GM21515 (cell line): ENCODE data around the gene FRMD4A.

Source experiments
- ATAC-seq: cut with Tn5 transposase; IDR thresholded peaks from one replicate; pipeline ENCODE4 v1.9.1; 2021; ENCODE audit not compliant: unreplicated experiment

Gene FRMD4A

GRCh38 chr10:14191407-14191806 is 139.3 kb downstream of the FRMD4A start:
- no peak for ATAC-seq

- no peak for ATAC-seq
These were observed 140.0 kb downstream of the FRMD4A start for GRCh38 chr10:14190702-14191101.

GRCh38 chr10:14186245-14186644 is 144.5 kb downstream of the FRMD4A start:
- ATAC-seq = no peak

GRCh38 chr10:14185316-14186045 is 145.2 kb downstream of the FRMD4A start:
- ATAC-seq = peak; percentile 83

DNA sequence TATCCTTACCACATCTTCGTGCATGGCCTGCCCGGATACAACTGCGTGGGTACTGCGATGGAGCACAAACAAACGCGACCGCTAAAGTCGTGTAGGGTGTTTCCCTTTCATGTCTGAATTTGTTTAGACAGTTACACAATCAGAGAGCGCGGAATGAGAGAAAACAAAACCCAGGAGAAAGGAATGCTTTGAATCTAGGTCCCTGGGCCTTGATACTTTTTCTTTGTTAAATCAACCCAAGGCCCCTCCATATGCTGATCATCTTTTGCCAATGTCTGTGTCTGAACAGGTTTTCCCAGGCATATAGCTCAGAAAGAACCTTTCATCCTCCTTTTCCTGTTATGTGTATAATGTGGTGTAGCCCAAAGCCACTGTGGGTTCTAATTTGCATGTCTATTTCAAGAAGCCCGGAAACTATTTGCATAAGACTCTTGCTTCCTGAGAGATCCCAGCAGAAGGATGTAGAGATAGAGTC is 145.8 kb downstream of the FRMD4A start:
- ATAC-seq = peak; percentile 65

DNA sequence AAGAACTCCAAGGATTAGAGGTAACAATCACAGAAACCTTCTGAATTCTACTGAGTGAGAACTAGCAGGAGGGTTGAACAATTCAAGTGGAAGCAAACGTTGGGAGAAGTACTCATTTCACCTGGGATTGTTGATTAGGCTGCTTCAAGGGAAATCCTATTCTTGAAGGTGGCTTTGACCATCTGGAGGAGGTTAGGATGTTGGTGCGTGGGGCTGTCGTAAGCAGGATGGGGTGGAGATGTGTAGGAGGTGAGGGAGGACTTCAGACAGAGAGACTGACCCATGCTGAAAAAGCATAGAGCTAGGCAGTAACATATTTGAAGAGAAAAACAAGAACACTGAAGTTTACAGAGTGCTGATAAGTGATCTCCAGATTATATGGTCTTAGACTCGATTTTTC is 147.9 kb downstream of the FRMD4A start:
- no peak for ATAC-seq

DNA sequence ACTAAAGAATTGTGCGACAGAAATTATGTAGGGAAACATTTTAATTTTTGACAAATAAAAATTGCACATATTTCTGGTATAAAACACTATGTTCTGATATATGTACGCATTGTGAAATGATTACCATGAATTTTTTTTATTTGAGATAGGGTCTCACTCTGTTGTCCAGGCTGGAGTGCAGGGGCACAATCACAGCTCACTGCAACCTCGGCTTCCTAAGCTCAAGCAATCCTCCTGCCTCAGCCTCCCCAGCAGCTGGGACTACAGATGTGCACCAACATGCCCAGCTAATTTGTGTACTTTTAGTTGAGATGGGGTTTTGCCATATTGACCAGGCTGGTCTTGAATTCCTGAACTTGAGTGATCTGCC is 149.2 kb downstream of the FRMD4A start:
- no peak for ATAC-seq

GRCh38 chr10:14180911-14181566 is 149.7 kb downstream of the FRMD4A start:
- no peak for ATAC-seq

DNA sequence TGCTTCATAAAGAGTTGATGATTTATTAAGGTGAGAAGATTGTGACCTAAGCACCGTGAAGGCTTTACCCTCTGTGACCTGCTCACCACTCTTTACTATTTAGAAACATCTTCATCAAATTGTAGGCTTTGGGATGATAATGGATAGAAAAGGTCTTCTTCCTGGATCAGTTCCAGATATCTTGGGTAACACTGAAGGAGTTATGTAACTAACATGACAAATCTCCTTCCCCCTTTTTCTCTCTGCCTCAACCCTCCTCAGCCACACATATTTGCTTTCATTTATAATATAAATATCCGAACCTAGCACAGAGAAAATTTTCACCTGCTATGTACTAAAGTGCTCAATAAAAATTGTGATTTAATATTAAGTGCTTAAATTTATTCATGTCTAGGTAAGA is 151.5 kb downstream of the FRMD4A start:
- ATAC-seq = no peak

- ATAC-seq = no peak
These were observed 156.8 kb downstream of the FRMD4A start for GRCh38 chr10:14173706-14174594.

DNA sequence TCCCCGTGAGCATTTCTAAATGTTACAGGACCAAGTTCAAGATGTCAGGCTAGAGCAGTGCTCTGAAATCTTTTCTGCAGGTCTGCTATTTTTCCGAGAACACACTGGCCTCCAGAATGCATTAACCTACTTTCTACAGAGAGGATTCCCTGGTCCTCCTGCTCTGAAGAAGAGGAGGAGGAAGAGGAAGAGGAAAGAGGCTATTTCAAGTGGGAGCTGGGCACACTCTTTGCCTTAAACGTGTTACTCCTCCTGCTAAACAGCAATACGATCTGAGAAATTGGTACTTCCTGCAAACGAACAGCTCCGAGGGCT is 157.4 kb downstream of the FRMD4A start:
- no peak for ATAC-seq

DNA sequence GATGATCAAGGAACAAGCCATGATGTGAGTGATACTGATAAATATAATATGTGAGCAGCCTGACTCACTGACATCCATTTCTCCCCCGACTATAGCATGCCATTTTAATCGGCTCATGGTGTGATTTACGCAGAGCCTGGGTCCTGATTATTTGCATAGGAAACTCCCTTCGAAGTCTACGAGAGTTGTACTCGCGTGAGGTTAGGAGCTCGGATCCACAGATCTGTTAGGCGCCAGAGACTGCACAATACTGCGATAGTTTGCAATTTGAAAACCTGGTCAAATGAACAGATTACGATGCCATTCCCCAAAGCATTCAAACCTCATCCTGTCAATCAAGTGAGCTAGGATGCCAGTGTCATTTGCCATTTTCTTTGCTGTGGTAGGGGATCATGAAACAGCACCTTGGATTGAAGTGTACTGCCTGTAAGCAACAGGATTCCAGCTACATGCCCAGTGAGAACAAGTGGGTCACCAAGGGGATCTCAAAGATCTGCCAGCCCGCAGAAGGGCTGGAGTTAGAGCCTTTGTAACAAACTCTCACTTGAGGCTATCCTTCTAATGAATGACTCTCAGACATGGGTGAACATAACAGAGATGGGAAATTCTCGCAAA is 158.3 kb downstream of the FRMD4A start:
- no peak for ATAC-seq

GRCh38 chr10:14171336-14171735 is 159.4 kb downstream of the FRMD4A start:
- no peak for ATAC-seq

- no peak for ATAC-seq
These were observed 167.2 kb downstream of the FRMD4A start for GRCh38 chr10:14163377-14164086.

DNA sequence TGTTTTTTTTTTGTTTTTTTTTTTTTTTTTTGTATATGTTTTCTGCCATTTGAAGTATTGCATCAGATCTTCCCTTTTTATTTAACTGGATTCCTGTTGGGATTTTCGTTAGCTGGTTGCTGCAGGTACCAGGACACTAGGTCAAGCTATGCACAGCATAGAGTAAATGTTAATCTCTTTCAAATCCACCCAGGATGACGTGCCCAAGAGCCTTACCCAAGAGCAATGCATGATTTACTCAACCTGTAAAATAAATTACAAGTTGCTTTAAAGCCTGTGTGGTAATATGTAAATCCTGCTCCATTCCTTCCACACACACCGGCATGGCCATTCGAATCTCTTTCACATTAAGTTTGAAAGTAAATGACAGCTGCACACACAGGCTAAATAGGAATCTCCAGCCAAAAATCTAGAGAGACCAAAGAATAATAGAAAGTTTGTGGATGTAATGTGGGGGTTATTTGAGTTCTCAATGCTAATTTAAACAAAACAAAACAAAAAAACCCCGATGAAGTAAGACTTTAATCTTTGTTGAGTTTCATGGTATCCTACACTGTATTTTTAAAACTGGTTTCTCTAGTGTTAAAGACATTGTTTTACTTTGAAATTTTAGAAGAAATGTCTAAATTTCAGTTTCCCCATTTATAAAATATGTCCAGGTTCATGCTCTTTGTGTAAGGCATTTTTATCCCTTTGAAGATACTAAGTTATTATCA is 167.9 kb downstream of the FRMD4A start:
- ATAC-seq = no peak

DNA sequence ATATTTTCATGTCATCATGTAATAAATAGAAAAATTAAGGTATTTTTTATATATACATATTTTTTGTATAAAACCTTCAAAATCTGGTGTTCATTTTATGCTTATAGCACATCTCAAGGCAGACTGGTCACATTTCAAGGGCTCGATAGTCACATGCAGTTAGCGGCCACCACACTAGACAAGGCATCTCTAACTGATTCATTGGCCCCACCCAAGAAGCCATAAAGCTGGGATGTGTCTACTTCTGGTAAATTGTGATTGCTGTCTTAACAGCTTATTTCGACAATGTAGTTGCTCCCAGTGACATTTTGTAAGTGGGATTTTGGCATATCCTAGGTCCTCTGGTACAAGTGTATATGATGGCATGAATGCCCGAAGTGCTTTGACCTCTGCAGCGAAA is 168.7 kb downstream of the FRMD4A start:
- ATAC-seq = no peak

DNA sequence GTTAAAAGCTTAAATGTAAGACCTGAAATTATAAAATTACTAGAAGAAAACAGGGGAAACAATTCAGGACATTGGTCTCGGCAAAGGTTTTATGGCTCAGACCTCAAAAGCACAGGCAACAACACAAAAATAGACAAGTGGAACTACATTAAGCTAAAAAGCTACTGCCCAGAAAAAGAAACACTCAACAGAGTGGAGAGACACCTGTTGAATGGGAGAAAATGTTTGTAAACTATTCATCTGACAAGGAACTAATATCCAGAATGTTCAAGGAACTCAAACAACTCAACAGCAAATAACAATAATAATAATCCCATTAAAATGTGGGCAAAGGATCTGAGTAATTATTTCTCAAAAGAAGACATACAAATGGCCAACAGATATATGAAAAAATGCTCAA is 170.4 kb downstream of the FRMD4A start:
- no peak for ATAC-seq

GRCh38 chr10:14158575-14158974 is 172.1 kb downstream of the FRMD4A start:
- ATAC-seq = no peak

- ATAC-seq = no peak
These were observed 174.6 kb downstream of the FRMD4A start for GRCh38 chr10:14156104-14156503.

DNA sequence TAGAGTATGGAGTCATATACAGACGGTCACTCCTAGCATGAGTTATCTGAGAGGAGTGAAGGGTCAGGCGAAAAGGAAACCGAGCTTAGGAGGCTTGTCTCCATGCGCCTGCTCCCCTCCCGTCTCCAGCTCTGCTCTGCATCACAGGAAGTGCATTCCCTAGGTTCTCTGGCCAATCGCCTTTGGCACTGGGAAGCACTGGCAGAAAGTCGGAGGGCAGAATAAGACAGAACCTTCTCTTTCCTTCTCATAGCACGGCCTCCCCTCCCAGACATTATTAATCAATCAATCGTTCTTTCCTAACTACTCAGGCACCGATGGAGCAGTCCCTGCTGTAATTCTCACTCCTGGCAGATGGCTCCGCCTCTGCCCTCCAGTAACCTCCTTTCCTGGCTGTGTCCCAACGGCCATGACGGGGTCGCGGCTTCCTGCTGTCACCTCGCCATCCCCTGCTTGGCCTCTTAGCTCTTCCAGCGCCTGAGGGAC is 177.1 kb downstream of the FRMD4A start:
- ATAC-seq = no peak
